ENCODE data around the gene DHX38. TPM values are rescaled to one million over a fixed set of nuclear protein-coding genes. Genes with fewer than 3 reads are reported as not detected.

Gene DHX38
- total and polyA plus RNA-seq, 2 of the 13 experiments (the other 11 are each of a cell fraction or from before 2014, with no cell fraction given) = 54.4 to 85.9 TPM

DNA sequence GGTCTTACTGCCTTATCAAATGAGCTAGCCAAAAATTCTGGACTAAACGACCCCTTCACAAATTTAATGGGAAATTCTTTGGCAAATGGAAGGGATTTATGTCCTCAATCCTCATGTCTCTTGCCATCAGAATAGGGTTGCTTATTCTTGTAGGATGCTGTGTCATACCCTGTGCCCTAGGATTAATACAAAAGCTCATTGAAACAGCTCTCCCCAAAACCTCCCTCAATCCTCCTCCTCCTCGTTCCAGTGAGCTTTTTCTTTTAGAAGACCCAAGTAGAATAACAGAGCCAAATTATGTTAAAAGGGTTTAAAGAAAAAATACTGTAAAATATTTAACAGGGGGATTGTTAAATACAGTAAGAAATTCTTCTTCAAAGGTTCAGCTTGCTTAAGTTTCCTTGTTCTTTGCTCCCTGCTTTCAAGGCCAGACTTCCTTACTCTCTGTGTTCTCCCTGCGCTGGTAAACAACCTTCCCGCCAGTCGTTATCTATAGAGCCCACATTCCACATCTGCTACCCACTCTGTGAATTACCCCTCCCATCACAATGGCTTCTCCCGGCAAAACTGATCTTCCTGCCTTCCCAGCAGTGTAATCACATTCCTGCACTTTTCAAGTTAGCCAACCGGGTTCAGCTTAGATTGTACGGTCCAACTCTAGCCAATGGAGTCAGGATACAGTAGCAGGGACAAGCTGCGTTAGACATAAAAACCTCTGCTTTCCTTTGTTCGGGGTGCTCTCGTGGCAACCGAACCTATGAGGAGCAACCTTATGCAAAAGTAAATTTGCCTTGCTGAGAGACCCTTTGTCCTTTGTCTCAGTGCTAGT is 20.9 kb upstream of the DHX38 start (continued):
- peak; percentile 25 to 89; a peak in 3 of 4 replicates for TF ChIP-seq EP300 (IDR thresholded peaks at IDR 0.05; ENCODE audit: low read depth in 2 of 2, low read length in 2 of 2)
- TF ChIP-seq EP300 (CRISPR knock-in tag; IDR thresholded peaks at IDR 0.05; ENCODE audit: borderline replicate concordance) = peak; percentile 80
- no peak for TF ChIP-seq ZNF556 (CRISPR knock-in tag; IDR thresholded peaks at IDR 0.05; ENCODE audit: borderline replicate concordance)
- TF ChIP-seq RCOR2 (CRISPR knock-in tag; IDR thresholded peaks at IDR 0.05) = peak; percentile 84; the same call in 1 of the 2 replicates
- no peak for TF ChIP-seq MLLT10 (CRISPR knock-in tag; IDR thresholded peaks at IDR 0.05)
- TF ChIP-seq RBM39 (IDR thresholded peaks at IDR 0.05; ENCODE audit: low read depth, low read length, poor library complexity, severe bottlenecking) = no peak
- TF ChIP-seq, protein P1, sequence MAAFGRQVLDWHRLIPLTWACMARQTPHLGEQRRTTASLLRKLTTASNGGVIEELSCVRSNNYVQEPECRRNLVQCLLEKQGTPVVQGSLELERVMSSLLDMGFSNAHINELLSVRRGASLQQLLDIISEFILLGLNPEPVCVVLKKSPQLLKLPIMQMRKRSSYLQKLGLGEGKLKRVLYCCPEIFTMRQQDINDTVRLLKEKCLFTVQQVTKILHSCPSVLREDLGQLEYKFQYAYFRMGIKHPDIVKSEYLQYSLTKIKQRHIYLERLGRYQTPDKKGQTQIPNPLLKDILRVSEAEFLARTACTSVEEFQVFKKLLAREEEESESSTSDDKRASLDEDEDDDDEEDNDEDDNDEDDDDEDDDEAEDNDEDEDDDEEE (CRISPR knock-in tag; IDR thresholded peaks at IDR 0.05) = no peak
- peak; percentile 78; the same call in 1 of the 2 replicates for TF ChIP-seq NKX3-1 (CRISPR knock-in tag; IDR thresholded peaks at IDR 0.05)
- TF ChIP-seq, protein P2, sequence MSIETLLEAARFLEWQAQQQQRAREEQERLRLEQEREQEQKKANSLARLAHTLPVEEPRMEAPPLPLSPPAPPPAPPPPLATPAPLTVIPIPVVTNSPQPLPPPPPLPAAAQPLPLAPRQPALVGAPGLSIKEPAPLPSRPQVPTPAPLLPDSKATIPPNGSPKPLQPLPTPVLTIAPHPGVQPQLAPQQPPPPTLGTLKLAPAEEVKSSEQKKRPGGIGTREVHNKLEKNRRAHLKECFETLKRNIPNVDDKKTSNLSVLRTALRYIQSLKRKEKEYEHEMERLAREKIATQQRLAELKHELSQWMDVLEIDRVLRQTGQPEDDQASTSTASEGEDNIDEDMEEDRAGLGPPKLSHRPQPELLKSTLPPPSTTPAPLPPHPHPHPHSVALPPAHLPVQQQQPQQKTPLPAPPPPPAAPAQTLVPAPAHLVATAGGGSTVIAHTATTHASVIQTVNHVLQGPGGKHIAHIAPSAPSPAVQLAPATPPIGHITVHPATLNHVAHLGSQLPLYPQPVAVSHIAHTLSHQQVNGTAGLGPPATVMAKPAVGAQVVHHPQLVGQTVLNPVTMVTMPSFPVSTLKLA (IDR thresholded peaks at IDR 0.05) = no peak
- TF ChIP-seq, protein P3, sequence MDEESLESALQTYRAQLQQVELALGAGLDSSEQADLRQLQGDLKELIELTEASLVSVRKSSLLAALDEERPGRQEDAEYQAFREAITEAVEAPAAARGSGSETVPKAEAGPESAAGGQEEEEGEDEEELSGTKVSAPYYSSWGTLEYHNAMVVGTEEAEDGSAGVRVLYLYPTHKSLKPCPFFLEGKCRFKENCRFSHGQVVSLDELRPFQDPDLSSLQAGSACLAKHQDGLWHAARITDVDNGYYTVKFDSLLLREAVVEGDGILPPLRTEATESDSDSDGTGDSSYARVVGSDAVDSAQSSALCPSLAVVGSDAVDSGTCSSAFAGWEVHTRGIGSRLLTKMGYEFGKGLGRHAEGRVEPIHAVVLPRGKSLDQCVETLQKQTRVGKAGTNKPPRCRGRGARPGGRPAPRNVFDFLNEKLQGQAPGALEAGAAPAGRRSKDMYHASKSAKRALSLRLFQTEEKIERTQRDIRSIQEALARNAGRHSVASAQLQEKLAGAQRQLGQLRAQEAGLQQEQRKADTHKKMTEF (CRISPR knock-in tag; IDR thresholded peaks at IDR 0.05) = peak; percentile 84
- TF ChIP-seq ZNF251 (CRISPR knock-in tag; IDR thresholded peaks at IDR 0.05) = no peak
- TF ChIP-seq MED8 (CRISPR knock-in tag; IDR thresholded peaks at IDR 0.05; ENCODE audit: insufficient replicate concordance) = no peak
- no peak for TF ChIP-seq CREB1 (IDR thresholded peaks at IDR 0.05)
- TF ChIP-seq CREB1 (CRISPR knock-in tag; IDR thresholded peaks at IDR 0.05) = no peak
- peak; percentile 41; the same call in 1 of the 2 replicates for TF ChIP-seq KDM6A (CRISPR knock-in tag; IDR thresholded peaks at IDR 0.05; ENCODE audit: low read depth)
- no peak; the same call in 1 of the 2 replicates for TF ChIP-seq NFRKB (IDR thresholded peaks at IDR 0.05)
- no peak for TF ChIP-seq ATF7 (IDR thresholded peaks at IDR 0.05)
- TF ChIP-seq ATF7 (CRISPR knock-in tag; IDR thresholded peaks at IDR 0.05) = no peak
- peak; percentile 66 for TF ChIP-seq THAP11 (CRISPR knock-in tag; IDR thresholded peaks at IDR 0.05)
- peak; percentile 75; the same call in 1 of the 2 replicates for TF ChIP-seq ZNF878 (CRISPR knock-in tag; IDR thresholded peaks at IDR 0.05)
- TF ChIP-seq ZNF337 (CRISPR knock-in tag; IDR thresholded peaks at IDR 0.05; ENCODE audit: borderline replicate concordance, low read depth) = no peak
- TF ChIP-seq ZNF703 (CRISPR knock-in tag; IDR thresholded peaks at IDR 0.05; ENCODE audit: borderline replicate concordance) = no peak
- TF ChIP-seq ZNF569 (CRISPR knock-in tag; IDR thresholded peaks at IDR 0.05; ENCODE audit: borderline replicate concordance) = no peak
- TF ChIP-seq MTF1 (CRISPR knock-in tag; IDR thresholded peaks at IDR 0.05) = no peak
- TF ChIP-seq ZNF790 (CRISPR knock-in tag; IDR thresholded peaks at IDR 0.05; ENCODE audit: borderline replicate concordance) = no peak
- TF ChIP-seq POLR2AphosphoS5 (IDR thresholded peaks at IDR 0.05; ENCODE audit: low read depth, low read length) = peak; percentile 77
- TF ChIP-seq ZNF674 (CRISPR knock-in tag; IDR thresholded peaks at IDR 0.05; ENCODE audit: low read depth) = no peak
- no peak for TF ChIP-seq CAMTA2 (CRISPR knock-in tag; IDR thresholded peaks at IDR 0.05; ENCODE audit: borderline replicate concordance)
- no peak for TF ChIP-seq KLF9 (CRISPR knock-in tag; IDR thresholded peaks at IDR 0.05; ENCODE audit: low read depth)
